Smooth muscle cell (in vitro differentiated cells): ENCODE data around the gene CRTC3. TPM values are rescaled to one million over a fixed set of nuclear protein-coding genes. Genes with fewer than 3 reads are reported as not detected.

Source experiments
- DNase-seq: peaks from one replicate; lab custom pipeline; 2025; ENCODE audit not compliant: unreplicated experiment; lab: John Stamatoyannopoulos, UW
- H2AFZ ChIP-seq: fragments of 200-600 bp; sonication (generic); 2 replicates; pipeline ENCODE4 v1.6.0; 2016; ENCODE audit warnings: antibody characterized with exemption, low read depth, mild to moderate bottlenecking
- H3F3A ChIP-seq: fragments of 200-600 bp; sonication (generic); 2 replicates; pipeline ENCODE4 v1.6.0; 2017; ENCODE audit warnings: antibody characterized with exemption, low read depth
- H3K27ac ChIP-seq: fragments of 200-600 bp; sonication (generic); 2 replicates; pipeline ENCODE4 v1.5.1; 2016; ENCODE audit warnings: low read depth, mild to moderate bottlenecking
- H3K27me3 ChIP-seq: fragments of 200-600 bp; sonication (generic); 2 replicates; pipeline ENCODE4 v1.6.1; 2016; ENCODE audit warnings: low read depth, mild to moderate bottlenecking
- H3K36me3 ChIP-seq: fragments of 200-600 bp; sonication (generic); 2 replicates; pipeline ENCODE4 v1.5.1; 2016; ENCODE audit warnings: low read depth
- H3K4me1 ChIP-seq: fragments of 200-600 bp; sonication (generic); 2 replicates; pipeline ENCODE4 v1.5.1; 2016; ENCODE audit warnings: low read depth
- H3K4me2 ChIP-seq: fragments of 200-600 bp; sonication (generic); 2 replicates; pipeline ENCODE4 v1.6.0; 2016; ENCODE audit warnings: mild to moderate bottlenecking
- H3K4me3 ChIP-seq: fragments of 200-600 bp; sonication (generic); 2 replicates; pipeline ENCODE4 v1.5.1; 2016; ENCODE audit warnings: mild to moderate bottlenecking
- H3K79me2 ChIP-seq: fragments of 200-600 bp; sonication (generic); 2 replicates; pipeline ENCODE4 v1.6.0; 2016; ENCODE audit warnings: low read depth, mild to moderate bottlenecking
- H3K9ac ChIP-seq: fragments of 200-600 bp; sonication (generic); 2 replicates; pipeline ENCODE4 v1.6.0; 2016; ENCODE audit warnings: low read depth
- H3K9me3 ChIP-seq: fragments of 200-600 bp; sonication (generic); replicated peaks from 2 replicates; pipeline ENCODE4 v1.5.1; 2016; ENCODE audit warnings: low read depth
- H4K20me1 ChIP-seq: fragments of 200-600 bp; sonication (generic); 2 replicates; pipeline ENCODE4 v1.6.0; 2016; ENCODE audit warnings: low read depth
- WGBS: methylation state at CpG from one replicate; pipeline ENCODE4 v1.1.7; 2016; ENCODE audit warnings: low lambda C conversion rate; 5-methylcytosine and 5-hydroxymethylcytosine counted together
- polyA plus RNA-seq: library from polyadenylated mRNA; unstranded; fragments of >200 nt; fragmentation: Nextera tagmentation; extraction: Ambion mirVana; gene quantifications from 2 replicates; pipeline ENCODE4 v1.2.1, GENCODE V29; 2016
- total RNA-seq: library from RNA; depleted of rRNA; stranded (reverse); fragments of >200 nt; gene quantifications from 2 replicates; pipeline ENCODE4 v1.2.3, GENCODE V29; 2014
- TF ChIP-seq, protein P1 (sequence below): fragments of 200-600 bp; sonication (generic); IDR thresholded peaks from 2 replicates; pipeline ENCODE4 v1.5.1; 2017; ENCODE audit warnings: borderline replicate concordance, mild to moderate bottlenecking, antibody characterized with exemption; ENCODE audit not compliant: insufficient read depth, poor library complexity, severe bottlenecking

CRTC3 gene
- total and polyA plus RNA-seq, 2 experiments from 2014 or later, result 12.2 to 12.5 TPM

DNA sequence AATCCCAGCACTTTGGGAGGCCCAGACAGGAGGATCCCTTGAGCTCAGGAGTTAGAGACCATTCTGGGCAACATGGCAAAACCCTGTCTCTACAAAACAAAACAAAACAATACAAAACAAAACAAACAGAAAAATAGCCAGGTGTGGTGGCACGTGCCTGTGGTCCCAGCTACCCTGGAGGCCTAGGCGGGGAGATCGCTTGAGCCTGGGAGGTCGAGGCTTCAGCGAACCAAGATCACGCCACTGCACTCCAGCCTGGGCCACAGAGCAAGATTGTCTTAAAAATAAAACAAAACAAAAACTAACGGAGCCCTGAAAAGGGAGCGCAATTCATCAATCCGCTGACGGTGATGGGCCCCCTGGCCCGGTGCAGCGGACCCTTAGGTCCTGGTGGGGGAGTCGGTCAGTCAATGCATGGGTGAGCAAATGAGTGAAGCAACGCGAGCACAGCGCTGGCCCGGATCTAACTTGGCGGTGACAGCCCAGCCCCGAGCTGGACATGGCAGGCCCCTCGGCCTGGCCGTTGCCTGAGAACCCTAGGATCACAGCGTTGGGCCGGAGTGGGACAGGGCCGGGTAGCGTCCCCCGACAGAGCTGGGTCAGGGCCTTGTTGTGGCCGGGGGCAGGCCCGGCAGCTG is 135.0 kb downstream of the CRTC3 start:
- TF ChIP-seq, protein P1, sequence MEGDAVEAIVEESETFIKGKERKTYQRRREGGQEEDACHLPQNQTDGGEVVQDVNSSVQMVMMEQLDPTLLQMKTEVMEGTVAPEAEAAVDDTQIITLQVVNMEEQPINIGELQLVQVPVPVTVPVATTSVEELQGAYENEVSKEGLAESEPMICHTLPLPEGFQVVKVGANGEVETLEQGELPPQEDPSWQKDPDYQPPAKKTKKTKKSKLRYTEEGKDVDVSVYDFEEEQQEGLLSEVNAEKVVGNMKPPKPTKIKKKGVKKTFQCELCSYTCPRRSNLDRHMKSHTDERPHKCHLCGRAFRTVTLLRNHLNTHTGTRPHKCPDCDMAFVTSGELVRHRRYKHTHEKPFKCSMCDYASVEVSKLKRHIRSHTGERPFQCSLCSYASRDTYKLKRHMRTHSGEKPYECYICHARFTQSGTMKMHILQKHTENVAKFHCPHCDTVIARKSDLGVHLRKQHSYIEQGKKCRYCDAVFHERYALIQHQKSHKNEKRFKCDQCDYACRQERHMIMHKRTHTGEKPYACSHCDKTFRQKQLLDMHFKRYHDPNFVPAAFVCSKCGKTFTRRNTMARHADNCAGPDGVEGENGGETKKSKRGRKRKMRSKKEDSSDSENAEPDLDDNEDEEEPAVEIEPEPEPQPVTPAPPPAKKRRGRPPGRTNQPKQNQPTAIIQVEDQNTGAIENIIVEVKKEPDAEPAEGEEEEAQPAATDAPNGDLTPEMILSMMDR, result no peak

GRCh38 chr15:90665288-90666134 is 135.8 kb downstream of the CRTC3 start:
- 97% methylated on average over 49 of the region's 75 CpGs for WGBS
- no peaks in the 10 kb centered on the region for H3K27me3 ChIP-seq
- TF ChIP-seq, protein P1, result no peak
- no peaks in the 10 kb centered on the region for H3K9me3 ChIP-seq
- DNase-seq, result no peak
- no peak overlapping the region for H3K27ac ChIP-seq
- no peaks in the 10 kb centered on the region for H3K79me2 ChIP-seq
- H3K4me2 ChIP-seq, result no peak overlapping the region
- no peak overlapping the region for H3K9ac ChIP-seq
- no peak overlapping the region for H3K4me3 ChIP-seq
- H2AFZ ChIP-seq, result no peak overlapping the region
- H3F3A ChIP-seq, result no peaks in the 10 kb centered on the region
- no peaks in the 10 kb centered on the region for H3K36me3 ChIP-seq
- H4K20me1 ChIP-seq, result no peaks in the 10 kb centered on the region
- H3K4me1 ChIP-seq, result no peaks in the 10 kb centered on the region

More for the DNA sequence above, 135.0 kb downstream of the CRTC3 start:
- H3K4me2 ChIP-seq, result no peak overlapping the region
- peaks cover 3% of the 10 kb centered on the region for H3K4me1 ChIP-seq
- H3K27me3 ChIP-seq, result no peaks in the 10 kb centered on the region
- no peak for DNase-seq
- H3K27ac ChIP-seq, result no peak overlapping the region
- no peaks in the 10 kb centered on the region for H3K79me2 ChIP-seq
- H3K4me3 ChIP-seq, result no peak overlapping the region
- no peaks in the 10 kb centered on the region for H3K9me3 ChIP-seq
- H3K36me3 ChIP-seq, result no peaks in the 10 kb centered on the region
- H2AFZ ChIP-seq, result no peak overlapping the region
- 98% methylated on average over 28 of the region's 28 CpGs for WGBS
- no peaks in the 10 kb centered on the region for H4K20me1 ChIP-seq
- H3K9ac ChIP-seq, result no peak overlapping the region
- H3F3A ChIP-seq, result no peaks in the 10 kb centered on the region

GRCh38 chr15:90666135-90666909 is 136.6 kb downstream of the CRTC3 start:
- TF ChIP-seq, protein P1, result no peak
- H3K9me3 ChIP-seq, result no peaks in the 10 kb centered on the region
- no peaks in the 10 kb centered on the region for H3K4me1 ChIP-seq
- H3K27ac ChIP-seq, result no peak overlapping the region
- no peak overlapping the region for H3K4me3 ChIP-seq
- no peak for DNase-seq
- no peak overlapping the region for H3K4me2 ChIP-seq
- no peaks in the 10 kb centered on the region for H3K36me3 ChIP-seq
- H3K9ac ChIP-seq, result no peak overlapping the region
- H4K20me1 ChIP-seq, result no peaks in the 10 kb centered on the region
- no peak overlapping the region for H2AFZ ChIP-seq
- H3K79me2 ChIP-seq, result no peaks in the 10 kb centered on the region
- WGBS, result 90% methylated on average over 14 of the region's 14 CpGs
- no peaks in the 10 kb centered on the region for H3F3A ChIP-seq
- H3K27me3 ChIP-seq, result no peaks in the 10 kb centered on the region
